MM.1S (cell line): ENCODE data around the gene ERC2.

ENCODE experiments used
- CTCF ChIP-seq: fragments of 300-600 bp; sonication (generic); IDR thresholded peaks from 2 replicates; pipeline ENCODE4 v1.5.1; 2016; ENCODE audit warnings: antibody characterized with exemption, low read length, mixed read lengths
- EZH2 ChIP-seq: fragments of 300-600 bp; sonication (generic); optimal IDR thresholded peaks from 2 replicates; pipeline ENCODE3; 2017; ENCODE audit warnings: low read depth, mild to moderate bottlenecking, antibody characterized with exemption, low read length, mixed read lengths
- EZH2phosphoT487 ChIP-seq: fragments of 300-600 bp; sonication (generic); IDR thresholded peaks from 2 replicates; pipeline ENCODE4 v1.6.1; 2018; ENCODE audit warnings: antibody characterized with exemption, low read length

- TF ChIP-seq CTCF (no peak), EZH2 (no peak), EZH2phosphoT487 (no peak)
These were observed 586.3 kb downstream of the ERC2 start for GRCh38 chr3:55882006-55882405.
